Esophagus squamous epithelium (tissue), 4 donors: ENCODE measurements around the gene CRYL1.

ENCODE experiments used
- POLR2A ChIP-seq, 4 donors: fragments of 450-650 bp; IDR thresholded peaks; one replicate each; pipeline ENCODE4 v1.6.1; 2017; ENCODE audit warnings: antibody characterized with exemption in 4 of 4, mild to moderate bottlenecking in 4 of 4, moderate library complexity in 3 of 4
- TF ChIP-seq, protein P1 (sequence below), 6 experiments: fragments of 450-650 bp in 4 of 6; fragments of 200-600 bp in 2 of 6; sonication (generic) in 2 of 6; IDR thresholded peaks; one replicate each; pipeline ENCODE4 v1.5.1; 2016 to 2019; ENCODE audit warnings: antibody characterized with exemption in 6 of 6, mild to moderate bottlenecking in 4 of 6, moderate library complexity in 4 of 6

DNA sequence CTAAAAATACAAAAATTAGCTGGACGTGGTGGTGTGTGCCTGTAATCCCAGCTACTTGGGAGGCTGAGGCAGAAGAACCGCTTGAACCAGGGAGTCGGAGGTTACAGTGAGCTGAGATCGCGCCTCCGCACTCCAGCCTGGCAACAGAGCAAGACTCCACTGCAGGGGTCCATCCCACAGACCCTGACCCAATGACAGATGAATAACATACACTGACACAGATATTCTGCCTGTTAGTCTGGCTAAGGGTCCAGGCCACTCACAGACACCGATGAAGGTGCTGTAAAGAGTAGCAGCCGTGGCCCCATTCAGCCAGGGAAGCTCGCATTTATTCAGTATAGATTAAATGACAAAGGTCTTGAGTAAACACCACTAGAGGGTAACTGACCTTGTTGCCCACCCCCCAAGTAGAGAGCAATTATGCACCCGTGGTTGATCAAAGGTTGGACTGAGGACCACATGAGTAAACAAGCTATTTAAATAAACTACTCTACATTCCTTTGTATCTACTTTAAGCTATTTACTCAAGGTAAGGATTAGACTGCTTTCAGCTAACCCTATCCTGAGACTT, 8.5 kb upstream of the CRYL1 start:
- TF ChIP-seq, protein P1, sequence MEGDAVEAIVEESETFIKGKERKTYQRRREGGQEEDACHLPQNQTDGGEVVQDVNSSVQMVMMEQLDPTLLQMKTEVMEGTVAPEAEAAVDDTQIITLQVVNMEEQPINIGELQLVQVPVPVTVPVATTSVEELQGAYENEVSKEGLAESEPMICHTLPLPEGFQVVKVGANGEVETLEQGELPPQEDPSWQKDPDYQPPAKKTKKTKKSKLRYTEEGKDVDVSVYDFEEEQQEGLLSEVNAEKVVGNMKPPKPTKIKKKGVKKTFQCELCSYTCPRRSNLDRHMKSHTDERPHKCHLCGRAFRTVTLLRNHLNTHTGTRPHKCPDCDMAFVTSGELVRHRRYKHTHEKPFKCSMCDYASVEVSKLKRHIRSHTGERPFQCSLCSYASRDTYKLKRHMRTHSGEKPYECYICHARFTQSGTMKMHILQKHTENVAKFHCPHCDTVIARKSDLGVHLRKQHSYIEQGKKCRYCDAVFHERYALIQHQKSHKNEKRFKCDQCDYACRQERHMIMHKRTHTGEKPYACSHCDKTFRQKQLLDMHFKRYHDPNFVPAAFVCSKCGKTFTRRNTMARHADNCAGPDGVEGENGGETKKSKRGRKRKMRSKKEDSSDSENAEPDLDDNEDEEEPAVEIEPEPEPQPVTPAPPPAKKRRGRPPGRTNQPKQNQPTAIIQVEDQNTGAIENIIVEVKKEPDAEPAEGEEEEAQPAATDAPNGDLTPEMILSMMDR (IDR thresholded peaks at IDR 0.05) = no peak
- TF ChIP-seq POLR2A (IDR thresholded peaks at IDR 0.05) = no peak
